Transverse colon (tissue), 4 donors: ENCODE results near the gene RABL6. TPM values are rescaled to one million over a fixed set of nuclear protein-coding genes. Genes with fewer than 3 reads are reported as not detected.

Experiments
- DNase-seq: peaks from one replicate; pipeline ENCODE4 v3.0.0-alpha.2; 2019
- H3K27ac ChIP-seq, 4 donors: fragments of 200-600 bp; sonication (generic); 2 replicates each; pipeline ENCODE4 v1.5.1; 2016 to 2018; ENCODE audit warnings: inconsistent platforms in 4 of 4
- H3K27me3 ChIP-seq: fragments of 200-600 bp; sonication (generic); 2 replicates; pipeline ENCODE4 v1.5.1; 2017; ENCODE audit warnings: inconsistent platforms
- H3K36me3 ChIP-seq, 4 donors: fragments of 200-600 bp; sonication (generic); 2 replicates each; pipeline ENCODE4 v1.5.1; 2017 to 2019; ENCODE audit warnings: inconsistent platforms in 4 of 4
- H3K4me1 ChIP-seq, 4 donors: fragments of 200-600 bp; sonication (generic); 2 replicates each; pipeline ENCODE4 v1.5.1; 2017 to 2020; ENCODE audit warnings: inconsistent platforms in 4 of 4
- H3K4me3 ChIP-seq, 4 donors: fragments of 200-600 bp; sonication (generic); 1 replicate in 1 of 4; 2 replicates in 3 of 4; pipeline versions ENCODE4 v1.5.1 to v1.6.1; 2017 to 2019; ENCODE audit warnings: inconsistent platforms in 4 of 4
- H3K9me3 ChIP-seq, 2 donors: fragments of 200-600 bp; sonication (generic); 2 replicates each; pipeline ENCODE4 v1.5.1; 2017 to 2019; ENCODE audit warnings: inconsistent platforms in 2 of 2
- CTCF ChIP-seq, 5 experiments: fragments of 200-600 bp in 3 of 5; fragments of 450-650 bp in 2 of 5; sonication (generic) in 3 of 5; IDR thresholded peaks; 1 replicate in 2 of 5; 2 replicates in 3 of 5; pipeline ENCODE4 v1.5.1; 2016 to 2017; ENCODE audit warnings: antibody characterized with exemption in 5 of 5, inconsistent platforms in 3 of 5, mild to moderate bottlenecking in 2 of 5, moderate library complexity in 1 of 5
- EP300 ChIP-seq: sonication (generic); formaldehyde crosslinking; IDR thresholded peaks from one replicate; pipeline ENCODE4 v1.6.1; 2017; ENCODE audit warnings: antibody characterized with exemption, low read depth
- POLR2A ChIP-seq: fragments of 450-650 bp; IDR thresholded peaks from one replicate; pipeline ENCODE4 v1.6.1; 2016; ENCODE audit warnings: antibody characterized with exemption, mild to moderate bottlenecking, moderate library complexity
- POLR2AphosphoS5 ChIP-seq, 3 donors: sonication (generic); formaldehyde crosslinking; IDR thresholded peaks; one replicate each; pipeline ENCODE4 v1.6.1; 2016; ENCODE audit warnings: antibody characterized with exemption in 3 of 3
- WGBS, 2 donors: methylation state at CpG; one replicate each; pipeline ENCODE4 v1.1.5; 2018; ENCODE audit warnings: low coverage in 1 of 2; 5-methylcytosine and 5-hydroxymethylcytosine counted together
- in situ Hi-C, 4 donors: fragments of 200-750 bp; cut with MboI; loops; one replicate each; pipeline versions ENCODE4 v1.15.0 to v1.15.1; 2017; ENCODE audit warnings: low sequenced_read_pairs in 3 of 4, low pct_ligation_motif_present in 1 of 4, low pct_unique_long_range_greater_than_20kb in 1 of 4
- intact Hi-C: fragments of 100-400 bp; cut with DNase I; formaldehyde crosslinking; loops from one replicate; pipeline ENCODE4 v1.15.1; 2023; ENCODE audit warnings: low total_unique reads
- total RNA-seq, 4 donors: library from RNA; depleted of rRNA; stranded (reverse); fragments of >200 nt; gene quantifications; one replicate each; pipeline ENCODE4 v1.1.0, GENCODE V29; 2016

RABL6 gene
- total RNA-seq, 4 donors from 2014 or later, result 71.3 to 227 (median 160) TPM

- intact Hi-C loops (no loop called here), in situ Hi-C loops (loop anchor here (10.0 to 25.0 kb wide), 3 partner anchors 245 to 255 kb away; partner anchors contain the start of genes FUT7 (in 3 of the 4), NPDC1 (in 3 of the 4) and ABCA2 (in 2 of the 4))
- H3K36me3 ChIP-seq, result no peaks in the 10 kb centered on the region
- H3K9me3 ChIP-seq, result no peaks in the 10 kb centered on the region
- WGBS, 2 donors, result 23 to 57% methylated on average over 2 to 3 of the region's 3 CpGs
- no peak for DNase-seq
- no peak overlapping the region for H3K4me3 ChIP-seq
- peaks cover 19 to 57% (median 48%) of the 10 kb centered on the region in 4 donors for H3K4me1 ChIP-seq
- H3K27ac ChIP-seq, result peak overlapping the region; percentile 95 to 99 (median 96)
- H3K27me3 ChIP-seq, result no peaks in the 10 kb centered on the region
- TF ChIP-seq POLR2AphosphoS5 (IDR thresholded peaks at IDR 0.05), result no peak
- no peak for TF ChIP-seq POLR2A
- TF ChIP-seq EP300, result no peak
- no peak for TF ChIP-seq CTCF (IDR thresholded peaks at IDR 0.05)
Observed at GRCh38 chr9:136789523-136789937, 18.2 kb upstream of the RABL6 start.

- WGBS, 2 donors, result 0% methylated on average over 33 of the region's 70 CpGs; no CpG with 5 or more reads in 1 of the 2 donors
- TF ChIP-seq EP300 (no peak), CTCF (IDR thresholded peaks at IDR 0.05) (no peak), POLR2AphosphoS5 (IDR thresholded peaks at IDR 0.05) (peak; percentile 86 to 93 (median 88)), POLR2A (peak; percentile 84)
- in situ Hi-C loops, result loop anchor here in 2 of 4 donors (25.0 kb wide), 1 partner anchor 246 kb away; the partner anchor contains the start of genes ABCA2 (in 2 of the 2), FUT7 (in 2 of the 2) and NPDC1 (in 2 of the 2)
- H3K9me3 ChIP-seq, result no peaks in the 10 kb centered on the region
- intact Hi-C loops, result no loop called here
- peak within 1 kb of the TSS; percentile 95 to 99 (median 96) for H3K27ac ChIP-seq
- DNase-seq, result peak; percentile 100
- peaks cover 19 to 70% (median 55%) of the 10 kb centered on the region in 4 donors for H3K4me1 ChIP-seq
- no peaks in the 10 kb centered on the region for H3K27me3 ChIP-seq
- H3K4me3 ChIP-seq, result peak within 1 kb of the TSS; percentile 54 to 86 (median 58)
- H3K36me3 ChIP-seq, result no peaks in the 10 kb centered on the region
Observed at GRCh38 chr9:136790640-136791515, 16.9 kb upstream of the RABL6 start, which contains the start of gene TMEM141. TSS of gene TMEM141 (plus strand) at chr9:136791344. CDS start at chr9:136791371, 27 bp downstream.

GRCh38 chr9:136791516-136792276 is 16.1 kb upstream of the RABL6 start:
- intact Hi-C loops (no loop called here), in situ Hi-C loops (loop anchor here in 2 of 4 donors (25.0 kb wide), 1 partner anchor 246 kb away; the partner anchor contains the start of genes ABCA2 (in 2 of the 2), FUT7 (in 2 of the 2) and NPDC1 (in 2 of the 2))
- no peaks in the 10 kb centered on the region for H3K9me3 ChIP-seq
- H3K36me3 ChIP-seq, result no peaks in the 10 kb centered on the region
- WGBS, 2 donors, result 2% methylated on average over 27 of the region's 29 CpGs; no CpG with 5 or more reads in 1 of the 2 donors
- DNase-seq, result peak; percentile 87
- peak overlapping the region; percentile 54 to 86 (median 58) for H3K4me3 ChIP-seq
- TF ChIP-seq POLR2AphosphoS5 (IDR thresholded peaks at IDR 0.05) (peak in 1 of 3 donors; percentile 79), CTCF (IDR thresholded peaks at IDR 0.05) (peak in 4 of 5 experiments; percentile 98 to 100 (median 100)), POLR2A (peak; percentile 77), EP300 (no peak)
- H3K27me3 ChIP-seq, result no peaks in the 10 kb centered on the region
- peak overlapping the region; percentile 95 to 99 (median 96) for H3K27ac ChIP-seq
- H3K4me1 ChIP-seq, result peaks cover 19 to 78% (median 61%) of the 10 kb centered on the region in 4 donors
